Erythroblast (primary cell): ENCODE results near the gene FRZB.

Experiments used
- GATA1 ChIP-seq: IDR thresholded peaks from 2 replicates; pipeline ENCODE4 v1.6.1; 2011; ENCODE audit warnings: low read depth, mild to moderate bottlenecking, control low read depth, low read length, moderate library complexity
- POLR2A ChIP-seq: IDR thresholded peaks from 2 replicates; pipeline ENCODE4 v1.6.1; 2011; ENCODE audit warnings: mild to moderate bottlenecking, low read length

GRCh38 chr2:182863642-182864041 is 2.8 kb downstream of the FRZB start:
- no peak for TF ChIP-seq POLR2A
- TF ChIP-seq GATA1 = no peak
